Activated T-cell treated with anti-CD3 and anti-CD28 coated beads for 1 hour (primary cell): ENCODE measurements around the gene HERC5.

ENCODE experiments used
- DNase-seq: peaks from one replicate; pipeline ENCODE4 v3.0.0-alpha.2; 2020; ENCODE audit warnings: low read depth

The HERC5 gene

DNA sequence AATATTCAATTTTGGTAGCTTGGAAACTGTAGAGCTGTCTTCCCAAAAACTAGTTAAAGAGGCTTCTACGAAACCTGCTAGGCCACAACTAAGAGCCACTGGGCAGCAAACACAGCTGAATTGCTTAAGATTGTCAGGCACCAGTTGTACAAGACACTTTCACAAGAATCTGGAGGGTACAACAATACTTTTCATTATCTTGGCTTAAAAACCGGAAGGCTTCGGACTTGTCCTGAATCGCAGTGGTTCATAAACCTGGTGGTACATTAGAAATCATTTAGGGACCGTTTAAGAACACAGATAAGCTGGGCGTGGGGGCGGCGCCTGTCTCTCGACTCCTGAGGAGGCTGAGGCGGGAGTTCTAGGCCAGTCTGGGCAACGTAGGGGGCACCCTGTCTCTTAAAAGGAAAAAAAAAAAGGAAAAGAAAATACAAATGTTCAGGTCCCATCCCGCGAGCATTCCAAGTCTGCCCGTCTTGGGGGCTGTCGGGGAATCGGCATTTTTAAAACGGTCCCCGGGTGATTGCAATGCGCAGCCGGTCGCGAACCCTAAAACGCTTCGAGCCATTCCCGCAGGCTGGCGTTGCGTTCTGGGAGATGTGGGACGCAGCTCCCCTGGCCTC lies 65.9 kb downstream of the HERC5 start:
- DNase-seq: peak; percentile 11

DNA sequence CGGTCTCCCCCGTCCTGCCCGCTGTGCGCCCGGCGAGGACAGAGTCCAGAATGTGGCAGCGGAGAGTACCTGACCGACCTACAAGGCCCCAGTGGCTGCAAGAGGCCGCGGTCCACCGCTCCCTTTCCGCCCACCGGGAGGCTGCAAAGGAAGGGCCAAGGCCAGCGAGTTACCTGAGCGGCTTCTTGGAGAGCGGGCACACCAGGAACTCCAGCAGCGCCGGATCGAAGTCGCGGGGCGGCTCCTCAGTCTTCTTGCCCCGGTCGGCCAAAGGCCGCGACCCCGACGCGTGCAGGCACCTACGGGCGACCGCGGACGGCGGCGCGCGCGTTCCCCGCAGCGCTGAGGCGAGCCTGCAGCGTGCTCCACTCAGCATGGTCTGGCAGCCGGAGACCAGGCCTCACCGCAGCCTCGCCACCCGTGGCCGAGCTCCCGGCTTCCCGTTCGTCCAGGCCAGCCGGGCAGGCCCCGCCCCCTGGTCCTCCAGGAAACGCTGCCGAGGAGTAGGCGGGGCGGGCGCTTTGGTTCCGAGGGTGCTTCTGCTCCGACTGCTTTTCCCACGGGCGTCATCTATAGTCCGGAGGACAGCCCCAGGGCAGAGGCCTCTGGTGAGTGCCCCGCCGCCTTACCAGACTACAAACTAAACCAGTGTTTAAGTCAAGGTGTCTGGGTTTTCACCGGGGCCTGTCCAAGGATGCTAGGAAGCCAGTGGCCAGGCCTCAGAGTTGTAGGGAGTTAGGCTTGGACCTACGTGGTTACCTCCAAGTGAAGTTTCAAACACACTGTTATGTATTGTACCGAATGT lies 66.6 kb downstream of the HERC5 start, which contains the start of gene PYURF:
Gene PYURF (minus strand): TSS at position 452 of the 805 bp plus-strand sequence. CDS start 76 bp downstream, at position 376.
- DNase-seq: peak; percentile 59

DNA sequence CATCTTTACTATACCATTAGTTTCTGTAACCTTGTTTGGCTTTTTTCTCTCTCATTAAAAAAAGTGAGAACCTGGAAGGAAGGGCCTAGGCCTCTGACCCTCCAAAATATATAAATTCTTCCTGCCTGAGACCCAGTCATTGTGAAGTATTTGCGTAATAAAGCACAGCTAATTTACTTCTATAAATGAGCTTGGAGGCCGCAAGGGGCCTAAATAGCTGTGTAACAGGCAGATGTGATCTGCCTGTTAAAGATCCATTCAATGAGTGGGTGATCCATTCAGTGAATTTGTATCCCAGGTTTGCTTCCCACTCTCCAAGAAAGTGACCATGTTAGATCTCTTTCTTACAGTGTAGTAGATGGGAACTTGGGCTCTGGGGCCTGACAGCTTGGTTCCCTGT lies 67.3 kb downstream of the HERC5 start:
- DNase-seq: no peak

DNA sequence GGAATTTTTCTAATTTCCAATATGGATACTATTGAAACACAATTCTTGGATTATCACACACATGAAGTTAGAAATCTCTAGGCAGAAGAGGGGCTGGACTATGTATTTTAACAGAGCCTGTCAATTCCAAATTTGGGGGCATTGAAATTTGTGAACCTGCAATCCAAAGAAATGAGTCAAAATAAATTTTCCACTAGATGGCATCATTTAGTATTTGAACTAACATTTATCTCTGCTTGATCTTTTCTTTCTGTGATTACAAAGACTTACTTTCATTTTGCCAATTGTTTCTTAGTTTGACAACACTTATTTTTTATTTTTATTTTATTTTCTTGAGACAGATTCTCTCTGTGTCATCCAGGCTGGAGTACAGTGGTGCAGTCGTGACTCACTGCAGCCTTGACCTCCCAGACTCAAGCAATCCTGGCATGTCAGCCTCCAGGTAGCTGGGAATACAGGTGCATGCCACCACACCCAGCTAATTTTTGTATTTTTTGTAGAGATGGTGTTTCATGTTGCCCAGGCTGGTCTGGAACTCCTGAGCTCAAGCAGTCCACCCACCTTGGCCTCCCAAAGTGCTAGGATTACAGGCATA lies 69.4 kb downstream of the HERC5 start:
- DNase-seq: no peak

DNA sequence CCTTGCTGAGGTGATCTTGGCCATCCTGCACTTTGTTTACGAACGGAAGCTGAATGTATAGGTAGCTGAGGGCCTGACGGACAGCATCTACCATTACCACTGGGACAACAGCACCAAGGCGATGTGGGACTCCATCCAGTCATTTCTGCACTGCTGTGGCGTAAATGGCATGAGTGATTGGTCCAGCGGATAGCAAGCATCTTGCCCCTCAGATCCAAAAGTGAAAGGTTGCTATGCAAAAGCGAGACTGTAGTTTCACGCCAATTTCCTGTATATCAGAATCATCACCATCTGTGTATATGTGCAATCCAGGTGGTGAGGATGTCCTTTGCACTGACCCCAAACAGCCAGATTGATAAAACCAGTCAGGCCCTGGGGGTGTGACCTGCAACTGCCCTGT lies 70.9 kb downstream of the HERC5 start:
- DNase-seq: no peak

GRCh38 chr4:88528861-88529260 lies 71.9 kb downstream of the HERC5 start:
- DNase-seq: no peak

GRCh38 chr4:88531549-88531948 lies 74.6 kb downstream of the HERC5 start:
- no peak for DNase-seq

DNA sequence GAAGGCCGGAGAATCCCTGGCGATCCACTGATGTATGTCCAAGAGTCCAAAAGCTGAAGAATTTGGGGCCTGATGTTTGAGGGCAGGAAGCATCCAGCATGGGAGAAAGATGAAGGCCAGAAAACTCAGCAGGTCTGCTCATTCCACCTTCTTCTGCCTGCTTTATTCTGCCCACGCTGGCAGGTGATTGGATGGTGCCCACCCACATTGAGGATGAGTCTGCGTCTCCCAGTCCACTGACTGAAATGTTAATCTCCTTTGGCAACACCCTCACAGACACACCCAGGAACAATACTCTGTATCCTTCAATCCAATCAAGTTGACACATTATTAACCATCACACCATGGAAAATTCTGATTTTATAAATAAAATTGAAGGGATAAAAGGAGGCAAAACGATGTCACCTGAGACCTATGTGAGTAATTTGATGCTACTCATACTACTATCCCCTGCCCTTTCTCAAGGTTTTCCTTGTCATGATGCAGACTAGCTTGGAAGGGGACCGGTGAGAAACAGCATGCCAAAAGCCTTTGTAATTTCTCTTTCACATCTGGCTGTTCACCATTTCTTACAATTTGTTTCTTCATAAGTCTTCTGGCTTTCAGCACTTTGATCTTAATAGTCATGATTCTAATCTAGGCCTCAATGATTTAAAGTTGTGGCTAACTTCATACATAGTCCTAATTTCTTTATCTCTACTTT lies 76.3 kb downstream of the HERC5 start:
- DNase-seq: no peak

DNA sequence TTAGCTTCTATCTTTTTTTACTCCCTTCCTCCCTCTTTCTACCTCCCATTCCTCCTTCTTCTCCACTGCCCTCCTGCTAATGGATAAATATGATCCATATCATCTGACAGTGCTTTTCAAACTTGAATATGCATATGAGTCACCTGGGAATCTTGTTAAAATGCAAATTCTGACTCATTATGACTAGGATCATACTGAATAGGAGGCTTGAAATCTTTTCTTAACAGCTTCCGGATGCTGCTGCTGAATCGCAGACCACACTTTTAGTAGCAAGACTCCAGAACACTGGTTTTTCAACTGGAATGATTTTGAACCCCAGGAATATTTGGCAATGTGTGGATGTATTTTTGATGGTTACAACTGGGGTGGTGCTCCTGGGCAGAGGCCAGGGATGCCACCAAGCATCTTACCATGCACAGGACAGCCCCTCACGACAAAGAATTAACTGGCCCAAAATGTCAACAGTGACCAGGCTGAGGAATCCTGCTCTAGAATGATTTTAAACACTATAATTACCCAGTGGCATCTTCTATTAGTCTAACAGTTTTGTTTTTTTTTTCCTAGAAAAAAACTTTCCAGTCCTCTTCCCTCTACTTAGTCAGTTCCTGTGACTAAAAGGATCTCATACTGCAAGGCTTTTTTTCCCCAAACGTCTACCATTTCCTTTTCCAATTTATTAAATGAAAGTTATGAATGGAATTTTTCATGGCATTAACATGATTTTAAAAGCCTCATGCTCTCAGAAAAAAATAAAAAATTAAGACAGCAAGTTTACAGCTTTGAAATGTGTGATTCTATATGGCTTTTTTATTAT lies 77.2 kb downstream of the HERC5 start:
- DNase-seq: no peak

GRCh38 chr4:88535090-88535755 lies 78.3 kb downstream of the HERC5 start:
- no peak for DNase-seq

GRCh38 chr4:88537709-88538108 lies 80.8 kb downstream of the HERC5 start:
- no peak for DNase-seq

DNA sequence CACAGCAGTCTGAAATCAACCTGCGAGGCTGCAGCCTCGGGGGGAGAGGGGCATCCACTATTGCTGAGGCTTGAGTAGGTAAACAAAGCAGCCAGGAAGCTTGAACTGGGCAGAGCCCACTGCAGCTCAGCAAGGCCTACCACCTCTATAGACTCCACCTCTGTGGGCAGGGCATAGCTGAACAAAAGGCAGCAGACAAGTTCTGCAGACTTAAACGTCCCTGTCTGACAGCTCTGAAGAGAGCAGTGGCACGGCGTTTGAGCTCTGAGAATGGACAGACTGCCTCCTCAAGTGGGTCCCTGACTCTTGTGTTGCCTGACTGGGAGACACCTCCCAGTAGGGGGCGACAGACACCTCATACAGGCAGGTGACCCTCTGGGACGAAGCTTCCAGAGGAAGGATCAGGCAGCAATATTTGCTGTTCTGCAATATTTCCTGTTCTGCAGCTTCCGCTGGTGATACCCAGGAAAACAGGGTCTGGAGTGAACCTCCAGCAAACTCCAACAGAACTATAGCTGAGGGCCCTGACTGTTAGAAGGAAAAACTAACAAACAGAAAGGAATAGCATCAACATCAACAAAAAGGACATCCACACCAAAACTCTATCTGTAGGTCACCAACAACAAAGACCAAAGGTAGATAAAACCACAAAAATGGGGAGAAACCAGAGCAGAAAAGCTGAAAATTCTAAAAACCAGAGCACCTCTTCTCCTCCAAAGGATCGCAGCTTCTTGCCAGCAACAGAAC lies 82.6 kb downstream of the HERC5 start:
- DNase-seq: peak; percentile 70

GRCh38 chr4:88549815-88550214 lies 92.9 kb downstream of the HERC5 start:
- no peak for DNase-seq
